Measurements from ENCODE around the gene BCL11A. TPM values are rescaled to one million over a fixed set of nuclear protein-coding genes. Genes with fewer than 3 reads are reported as not detected.

BCL11A gene
- polyA plus RNA-seq, 2 of the 4 experiments (the other 2 are of a cell fraction) = 0.12 to 0.13 TPM

DNA sequence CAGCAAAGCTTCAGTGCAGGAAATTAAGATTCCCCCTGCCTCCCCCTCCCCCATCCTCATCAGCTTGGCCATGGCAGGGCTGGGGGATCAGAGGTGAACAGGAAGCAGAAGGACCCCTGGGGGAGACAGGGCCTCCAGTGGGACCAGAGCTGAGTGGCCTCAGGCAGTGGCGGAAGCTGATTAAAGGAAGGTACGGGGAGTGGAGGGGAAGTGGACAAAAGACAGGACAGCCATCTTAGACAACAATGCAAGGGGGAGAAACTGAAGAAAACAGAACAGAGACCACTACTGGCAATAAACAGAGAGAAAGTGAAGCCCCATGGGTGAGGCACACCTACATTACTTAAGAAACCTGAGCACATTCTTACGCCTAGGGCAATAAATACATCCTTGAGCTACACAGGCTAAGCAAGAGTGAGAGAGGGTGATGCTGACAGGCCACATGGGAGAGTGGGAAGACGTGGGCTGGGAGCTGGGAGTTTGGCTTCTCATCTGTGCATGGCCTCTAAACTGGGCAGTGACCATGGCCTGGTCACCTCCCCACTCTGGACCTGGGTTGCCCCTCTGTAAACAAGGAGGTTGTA lies 59.6 kb downstream of the BCL11A start:
- no peak overlapping the region for H3K27ac ChIP-seq
- 51% methylated on average over 4 of the region's 4 CpGs for WGBS (ENCODE audit: missing lambda C conversion rate)
- POLR2A ChIA-PET = no interaction called here
- CTCF ChIA-PET = interaction anchor here (0.6 to 1.5 kb wide), 3 partner anchors 56 to 181 kb away, joined by 3 to 4 read pairs (median 3); no protein-coding TSS in a partner anchor
- FAIRE-seq (no peak), ATAC-seq (no peak), DNase-seq (ENCODE audit: low read depth in 1 of 2, low spot score in 1 of 2) (no peak)
- H3K9me3 ChIP-seq = no peaks in the 10 kb centered on the region
- no peaks in the 10 kb centered on the region for H3K4me1 ChIP-seq
- TF ChIP-seq POLR2A (IDR thresholded peaks at IDR 0.05; ENCODE audit: low read length) = no peak
- no peak for TF ChIP-seq REST (IDR thresholded peaks at IDR 0.05)
- no peak for TF ChIP-seq HEYL (CRISPR knock-in tag; IDR thresholded peaks at IDR 0.05)
- no peak for TF ChIP-seq CBX8 (IDR thresholded peaks at IDR 0.05)
- TF ChIP-seq SREBF2 (IDR thresholded peaks at IDR 0.05) = no peak
- TF ChIP-seq, protein P1, sequence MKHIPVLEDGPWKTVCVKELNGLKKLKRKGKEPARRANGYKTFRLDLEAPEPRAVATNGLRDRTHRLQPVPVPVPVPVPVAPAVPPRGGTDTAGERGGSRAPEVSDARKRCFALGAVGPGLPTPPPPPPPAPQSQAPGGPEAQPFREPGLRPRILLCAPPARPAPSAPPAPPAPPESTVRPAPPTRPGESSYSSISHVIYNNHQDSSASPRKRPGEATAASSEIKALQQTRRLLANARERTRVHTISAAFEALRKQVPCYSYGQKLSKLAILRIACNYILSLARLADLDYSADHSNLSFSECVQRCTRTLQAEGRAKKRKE (CRISPR knock-in tag; IDR thresholded peaks at IDR 0.05; ENCODE audit: low read depth) = no peak
- no peak for TF ChIP-seq ZSCAN20 (CRISPR knock-in tag; IDR thresholded peaks at IDR 0.05)
- no peak for TF ChIP-seq FOSB (CRISPR knock-in tag; IDR thresholded peaks at IDR 0.05)
- no peak for TF ChIP-seq TP53 (CRISPR knock-in tag; IDR thresholded peaks at IDR 0.05)
- no peak for TF ChIP-seq CEBPB (IDR thresholded peaks at IDR 0.05)
- no peak for TF ChIP-seq PHF8 (IDR thresholded peaks at IDR 0.05; ENCODE audit: borderline replicate concordance, low read depth)
- TF ChIP-seq HOXB5 (CRISPR knock-in tag; IDR thresholded peaks at IDR 0.05) = no peak
- TF ChIP-seq, protein P2, sequence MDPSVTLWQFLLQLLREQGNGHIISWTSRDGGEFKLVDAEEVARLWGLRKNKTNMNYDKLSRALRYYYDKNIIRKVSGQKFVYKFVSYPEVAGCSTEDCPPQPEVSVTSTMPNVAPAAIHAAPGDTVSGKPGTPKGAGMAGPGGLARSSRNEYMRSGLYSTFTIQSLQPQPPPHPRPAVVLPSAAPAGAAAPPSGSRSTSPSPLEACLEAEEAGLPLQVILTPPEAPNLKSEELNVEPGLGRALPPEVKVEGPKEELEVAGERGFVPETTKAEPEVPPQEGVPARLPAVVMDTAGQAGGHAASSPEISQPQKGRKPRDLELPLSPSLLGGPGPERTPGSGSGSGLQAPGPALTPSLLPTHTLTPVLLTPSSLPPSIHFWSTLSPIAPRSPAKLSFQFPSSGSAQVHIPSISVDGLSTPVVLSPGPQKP (IDR thresholded peaks at IDR 0.05; ENCODE audit: low read depth, low read length) = no peak
- TF ChIP-seq FOSL2 (IDR thresholded peaks at IDR 0.05) = no peak
- no peak for TF ChIP-seq FOSL2 (CRISPR knock-in tag; IDR thresholded peaks at IDR 0.05)
- TF ChIP-seq ESRRA (IDR thresholded peaks at IDR 0.05; ENCODE audit: borderline replicate concordance, low read length) = no peak
- no peak for TF ChIP-seq RCOR1 (IDR thresholded peaks at IDR 0.05; ENCODE audit: low read depth, low read length)
- TF ChIP-seq EP300 (IDR thresholded peaks at IDR 0.05) = no peak
- no peak overlapping the region for H3K4me2 ChIP-seq
- no peak overlapping the region for H3K4me3 ChIP-seq

DNA sequence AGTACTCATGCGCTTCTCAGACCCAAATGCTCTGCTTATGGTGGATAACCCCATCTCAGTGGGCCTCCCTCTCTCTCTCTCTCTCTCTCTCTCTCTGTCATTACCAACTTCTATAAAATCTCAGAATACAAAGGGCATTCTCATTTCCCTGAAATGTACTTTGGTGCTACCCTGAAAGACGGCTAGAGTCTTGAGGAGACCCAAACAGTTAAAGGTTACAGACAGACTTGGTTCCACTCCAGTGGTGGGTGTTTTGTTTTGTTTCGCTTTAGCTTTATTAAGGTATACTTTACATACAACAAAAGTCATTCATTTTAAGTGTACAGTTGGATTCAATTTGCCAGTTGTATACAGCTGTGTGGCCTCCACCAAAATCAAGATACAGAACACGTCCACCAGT lies 60.9 kb downstream of the BCL11A start:
- FAIRE-seq (no peak), DNase-seq (ENCODE audit: low read depth in 1 of 2, low spot score in 1 of 2) (no peak), ATAC-seq (no peak)
- POLR2A ChIA-PET = no interaction called here
- no peak for TF ChIP-seq GATA3 (IDR thresholded peaks at IDR 0.05; ENCODE audit: borderline replicate concordance)
- no peak for TF ChIP-seq CTCF (IDR thresholded peaks at IDR 0.05)
- no peak overlapping the region for H3K4me3 ChIP-seq
- 8% methylated on average over 4 of the region's 4 CpGs for WGBS (ENCODE audit: missing lambda C conversion rate)
- H3K9me3 ChIP-seq = no peaks in the 10 kb centered on the region
- no peaks in the 10 kb centered on the region for H3K4me1 ChIP-seq
- CTCF ChIA-PET = no interaction called here
- no peak overlapping the region for H3K4me2 ChIP-seq
- no peak overlapping the region for H3K27ac ChIP-seq
